T-helper 2 cell (primary cell): ENCODE data around the gene TYSND1.
"Not testable (repeated sequence)": the region's sequence is repeated elsewhere in the genome, so short reads cannot be mapped to it uniquely, and the experiment has no call there.

ENCODE experiments used
- DNase-seq, 5 experiments: peaks; one replicate each; pipeline versions ENCODE4 v3.0.0 to v3.0.0-alpha.2; 2012 to 2022
- total RNA-seq, 2 donors: gene quantifications; one replicate each; lab custom pipeline; 2026; lab: John Stamatoyannopoulos, UW

The TYSND1 gene, protein sequence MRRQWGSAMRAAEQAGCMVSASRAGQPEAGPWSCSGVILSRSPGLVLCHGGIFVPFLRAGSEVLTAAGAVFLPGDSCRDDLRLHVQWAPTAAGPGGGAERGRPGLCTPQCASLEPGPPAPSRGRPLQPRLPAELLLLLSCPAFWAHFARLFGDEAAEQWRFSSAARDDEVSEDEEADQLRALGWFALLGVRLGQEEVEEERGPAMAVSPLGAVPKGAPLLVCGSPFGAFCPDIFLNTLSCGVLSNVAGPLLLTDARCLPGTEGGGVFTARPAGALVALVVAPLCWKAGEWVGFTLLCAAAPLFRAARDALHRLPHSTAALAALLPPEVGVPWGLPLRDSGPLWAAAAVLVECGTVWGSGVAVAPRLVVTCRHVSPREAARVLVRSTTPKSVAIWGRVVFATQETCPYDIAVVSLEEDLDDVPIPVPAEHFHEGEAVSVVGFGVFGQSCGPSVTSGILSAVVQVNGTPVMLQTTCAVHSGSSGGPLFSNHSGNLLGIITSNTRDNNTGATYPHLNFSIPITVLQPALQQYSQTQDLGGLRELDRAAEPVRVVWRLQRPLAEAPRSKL
- total RNA-seq, result 25.9 to 38.2 reads per million in 2 donors

DNA sequence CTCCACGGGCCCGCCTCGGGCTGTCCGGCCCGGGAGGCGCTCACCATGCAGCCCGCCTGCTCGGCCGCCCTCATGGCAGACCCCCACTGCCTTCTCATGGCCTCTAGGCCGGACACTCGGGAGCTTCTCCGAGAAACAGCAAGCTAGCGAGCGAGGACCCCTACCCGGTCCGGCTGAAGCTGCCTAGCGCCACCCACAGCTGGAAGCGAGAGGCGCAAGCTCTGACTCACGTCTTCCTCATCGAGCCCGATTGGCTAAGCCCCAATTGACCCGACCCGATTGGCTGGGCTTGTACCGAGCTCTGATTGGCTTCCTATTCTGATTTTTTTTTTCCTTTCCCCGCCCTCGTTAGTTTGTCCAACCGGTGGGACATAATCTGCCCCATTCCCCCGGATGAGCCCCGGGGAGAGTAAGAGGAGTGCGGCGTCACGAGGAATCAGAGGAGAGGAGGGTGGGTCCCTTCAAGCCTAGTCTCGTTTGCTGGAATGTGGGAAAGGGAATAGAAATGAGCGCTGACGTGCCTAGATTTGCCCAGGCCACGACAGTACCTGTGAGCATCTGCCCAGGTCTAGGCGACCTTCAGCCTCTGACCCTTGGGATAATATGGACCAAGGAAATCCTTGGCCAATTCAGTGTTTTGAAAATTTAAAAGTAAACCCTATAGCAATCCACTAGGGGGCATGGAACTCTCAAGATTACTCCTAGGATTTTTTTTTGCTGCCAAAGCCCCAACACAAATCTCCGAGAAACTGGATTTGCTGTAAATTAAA lies at the start of gene TYSND1:
Gene TYSND1 (minus strand): TSS at position 212 of the 770 bp plus-strand sequence. CDS start 114 bp downstream, at position 98.
- DNase-seq, result peak; percentile 73 to 96 (median 88)

DNA sequence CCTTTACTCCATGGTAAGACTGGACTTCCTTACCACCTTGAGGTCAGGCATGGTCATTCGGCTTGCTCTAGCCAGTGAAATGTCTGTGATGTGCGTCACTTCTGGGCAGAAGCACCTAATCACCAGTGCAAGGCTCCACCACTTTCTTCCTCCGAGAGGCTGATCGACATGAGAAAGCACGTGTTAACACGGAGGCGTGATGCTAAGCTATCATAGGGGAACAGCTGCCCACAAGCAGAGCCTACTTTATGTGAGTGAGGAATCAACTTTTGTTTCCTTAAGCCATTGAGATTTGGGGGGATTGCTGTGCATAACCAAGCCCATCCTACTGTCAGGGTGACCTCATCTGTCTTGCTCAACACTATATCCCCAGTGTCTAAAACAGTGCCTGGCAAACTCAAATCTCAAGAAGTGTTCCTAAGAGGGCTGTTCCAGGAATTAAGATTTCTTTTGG lies 46.9 kb upstream of the TYSND1 start:
- no peak for DNase-seq

DNA sequence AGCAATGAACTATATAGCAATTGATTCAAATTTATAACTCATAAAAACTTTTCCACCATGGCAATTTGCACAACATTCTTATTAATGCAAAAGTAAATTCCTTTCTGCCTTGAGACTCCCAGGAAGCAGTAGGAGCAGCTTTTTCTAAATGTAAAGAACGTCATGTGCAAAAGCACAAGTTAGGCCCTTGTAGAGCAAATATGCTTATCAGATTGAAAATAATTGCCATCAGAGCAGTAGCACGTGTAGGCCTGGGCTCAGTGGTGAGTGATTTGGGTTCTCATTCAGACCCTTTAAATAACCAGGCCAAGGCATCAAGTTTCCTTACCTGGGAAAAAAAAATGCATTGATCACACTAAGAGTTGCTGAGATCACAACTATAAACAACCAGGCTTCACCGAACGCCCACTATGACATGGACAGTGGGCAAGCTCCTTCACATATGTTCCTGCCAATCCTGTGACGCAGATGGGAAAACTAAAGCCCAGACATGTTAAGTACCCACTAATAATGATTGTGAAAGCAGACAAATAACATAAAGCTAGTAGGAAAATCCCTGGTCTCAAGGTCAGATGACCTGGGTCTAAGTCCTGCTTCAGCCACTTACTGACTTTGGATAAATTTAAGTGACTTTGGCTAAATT lies 45.9 kb upstream of the TYSND1 start:
- DNase-seq, result no peak

DNA sequence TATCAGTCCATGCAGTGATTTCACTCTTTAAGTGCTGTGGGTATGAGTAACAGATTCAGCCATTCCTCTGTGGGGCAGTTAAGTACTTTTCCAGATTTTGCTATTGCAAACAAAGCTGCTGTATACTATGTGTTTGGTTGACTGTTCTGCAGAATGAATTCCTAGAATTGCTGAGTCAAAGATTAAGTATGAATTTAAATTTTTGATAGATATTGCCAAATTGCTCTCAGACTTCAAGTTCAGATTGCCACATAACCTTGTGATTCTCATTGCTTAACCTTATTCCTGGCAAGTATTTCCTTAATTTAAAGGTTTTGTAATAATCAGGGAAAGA lies 45.4 kb upstream of the TYSND1 start:
- peak in 1 of 5 experiments; percentile 27 for DNase-seq

DNA sequence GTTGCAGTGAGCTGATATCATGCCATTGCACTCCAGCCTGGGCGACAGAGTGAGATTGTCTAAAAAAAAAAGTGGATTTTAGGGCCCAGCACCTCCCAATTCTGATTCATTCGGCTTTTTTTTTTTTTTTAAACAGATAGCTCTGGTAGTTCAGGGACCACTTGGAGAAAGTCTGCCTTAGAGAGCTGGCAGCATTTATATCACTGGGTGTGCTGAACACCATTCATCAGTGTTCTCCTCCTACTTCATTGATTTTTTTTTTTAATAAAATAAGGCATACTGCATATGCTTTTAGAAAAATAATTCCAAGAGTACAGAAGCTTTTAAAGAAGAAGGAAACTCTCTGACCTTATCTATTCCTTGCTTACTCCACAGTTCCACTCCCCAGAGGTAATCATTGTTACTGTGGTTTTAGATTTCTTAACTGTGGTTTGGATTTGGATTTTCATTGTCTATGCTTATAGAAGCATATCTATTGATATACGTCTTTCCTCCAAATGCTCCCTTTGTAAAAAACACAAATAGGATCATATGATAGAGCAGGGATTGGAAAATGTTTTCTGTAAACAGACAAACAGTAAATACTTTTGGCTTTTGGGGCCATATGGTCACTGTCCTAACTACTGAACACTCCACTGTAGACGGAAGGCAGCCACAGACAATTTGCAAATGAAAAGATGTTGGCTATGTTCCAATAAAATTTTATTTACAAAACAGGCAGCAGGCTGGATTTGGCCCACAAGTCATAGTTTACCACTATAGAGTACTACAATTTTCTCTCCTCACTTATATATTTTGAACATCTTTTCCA lies 44.9 kb upstream of the TYSND1 start:
- no peak for DNase-seq

DNA sequence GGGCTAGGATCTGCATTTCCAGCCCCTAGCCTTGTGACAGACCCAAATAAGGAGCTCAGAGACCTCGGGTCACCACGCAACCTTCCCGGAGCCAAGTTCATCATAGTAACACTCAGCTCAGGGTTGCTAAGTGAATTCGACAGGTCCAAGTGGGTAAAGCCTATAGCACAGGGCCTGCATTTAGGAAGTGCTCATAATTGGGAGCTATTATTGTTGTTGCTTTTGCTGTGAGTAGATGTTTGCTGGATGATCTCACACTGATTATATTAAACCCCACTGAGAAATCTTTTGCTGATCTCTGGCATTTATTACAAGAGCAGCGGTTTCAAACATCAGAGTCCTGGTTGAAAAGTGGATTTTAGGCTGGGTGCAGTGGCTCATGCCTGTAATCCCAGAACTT lies 44.1 kb upstream of the TYSND1 start:
- DNase-seq, result no peak

DNA sequence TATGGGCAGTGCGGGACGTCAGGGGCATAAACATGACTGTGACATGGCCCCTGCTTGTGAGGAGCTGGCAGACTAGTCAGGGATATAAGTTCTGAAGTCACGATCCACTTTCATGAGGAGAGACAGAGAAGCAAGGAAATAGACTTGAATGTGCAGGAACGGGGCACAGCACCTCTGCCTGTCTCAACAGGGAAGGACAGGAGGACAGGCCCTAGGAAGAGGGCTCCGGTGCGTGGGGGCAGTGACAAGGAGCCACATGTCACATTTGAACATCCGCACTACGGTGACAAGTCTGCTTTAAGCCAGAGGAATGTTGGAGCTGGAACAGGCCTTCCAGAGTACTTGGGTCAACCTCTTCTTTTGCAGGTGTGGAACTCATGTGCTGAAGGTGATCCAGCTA lies 43.6 kb upstream of the TYSND1 start:
- no peak for DNase-seq

DNA sequence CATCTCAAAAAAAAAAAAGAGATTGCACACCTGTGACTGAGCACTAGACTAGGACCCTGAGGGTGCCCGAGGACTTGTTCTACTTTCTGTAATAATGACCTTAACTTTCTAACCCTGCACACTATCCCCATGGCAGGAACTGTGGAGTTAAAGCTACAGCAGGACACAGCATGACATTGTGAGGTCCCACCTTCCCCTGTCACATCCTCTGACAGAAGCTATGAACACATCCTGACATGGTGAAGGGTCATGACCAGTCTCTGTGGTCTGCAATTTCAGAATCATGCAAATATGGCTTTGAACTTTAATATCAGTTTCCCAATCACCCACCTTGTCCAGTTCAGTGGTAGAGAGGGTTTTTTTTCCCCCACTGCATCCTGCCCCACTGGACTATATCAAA lies 42.3 kb upstream of the TYSND1 start:
- no peak for DNase-seq

DNA sequence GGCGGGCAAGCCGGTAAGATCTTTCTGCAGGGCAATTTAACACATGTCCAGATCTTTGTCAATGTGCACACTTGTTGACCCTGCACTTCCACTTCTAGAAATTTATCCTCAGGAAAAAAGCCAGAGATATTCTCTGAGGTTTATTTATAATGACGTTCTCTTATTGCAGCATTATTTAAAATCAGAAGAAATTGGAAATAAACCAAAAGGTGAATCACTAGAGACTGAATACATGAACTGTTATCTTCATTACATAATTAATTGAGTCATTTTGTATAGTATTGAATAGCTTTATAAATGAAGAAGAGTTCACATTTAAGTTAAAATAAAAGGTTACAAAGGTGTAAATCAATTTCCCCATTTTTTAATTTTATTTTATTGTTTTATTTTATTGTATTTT lies 40.1 kb upstream of the TYSND1 start:
- DNase-seq, result no peak

DNA sequence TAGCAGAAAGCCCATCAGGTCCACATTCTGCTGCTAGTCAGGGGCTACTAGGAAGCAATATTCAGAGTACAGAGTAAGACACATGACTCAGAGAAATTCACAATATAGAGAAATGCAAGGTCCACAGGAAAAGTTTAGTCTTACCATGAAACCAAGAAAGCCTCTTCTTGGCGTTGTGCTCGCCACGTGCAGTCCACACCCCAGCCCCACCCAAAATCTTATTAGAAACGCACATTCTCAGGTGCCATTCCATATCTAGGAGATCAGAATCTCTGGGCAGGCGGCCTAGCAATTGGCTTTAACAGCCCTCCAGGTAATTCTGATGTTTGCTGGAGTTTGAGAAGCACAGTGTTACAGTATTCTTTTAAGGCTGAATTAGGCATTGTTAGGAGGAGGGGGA lies 39.6 kb upstream of the TYSND1 start:
- DNase-seq, result no peak

DNA sequence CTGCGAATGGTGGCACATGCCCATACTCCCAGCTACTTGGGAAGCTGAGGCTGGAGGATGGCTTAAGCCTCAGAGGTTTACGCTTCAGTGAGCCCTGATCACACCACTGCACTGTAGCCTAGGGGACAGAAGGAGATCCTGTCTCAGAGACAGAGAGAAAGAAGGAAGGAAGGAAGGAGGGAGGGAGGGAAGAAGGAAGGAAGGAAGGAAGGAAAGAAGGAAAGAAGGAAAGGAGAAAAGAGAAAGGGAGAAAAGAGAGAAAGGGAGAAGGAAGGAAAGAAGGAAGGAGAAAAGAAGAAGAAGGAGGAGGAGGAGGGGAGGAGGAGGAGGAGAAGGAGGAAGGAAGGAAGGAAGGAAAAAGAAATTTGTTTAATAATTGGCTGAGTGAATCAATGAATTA lies 36.8 kb upstream of the TYSND1 start:
- DNase-seq, result no peak

DNA sequence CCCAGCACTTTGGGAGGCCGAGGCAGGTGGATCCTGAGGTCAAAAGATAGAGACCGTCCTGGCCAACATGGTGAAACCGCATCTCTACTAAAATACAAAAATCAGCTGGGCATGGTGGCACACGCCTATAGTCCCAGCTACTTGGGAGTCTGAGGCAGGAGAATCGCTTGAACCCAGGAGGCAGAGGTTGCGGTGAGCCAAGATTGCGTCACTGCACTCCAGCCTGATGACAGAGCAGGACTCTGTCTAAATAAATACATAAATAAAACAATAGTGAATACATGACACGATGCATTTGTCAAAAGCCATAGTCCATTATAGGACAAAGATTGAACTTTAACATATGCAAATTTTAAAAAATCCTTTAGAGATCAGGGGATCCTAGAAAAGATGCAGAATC lies 32.7 kb upstream of the TYSND1 start:
- DNase-seq, result not testable (repeated sequence)

DNA sequence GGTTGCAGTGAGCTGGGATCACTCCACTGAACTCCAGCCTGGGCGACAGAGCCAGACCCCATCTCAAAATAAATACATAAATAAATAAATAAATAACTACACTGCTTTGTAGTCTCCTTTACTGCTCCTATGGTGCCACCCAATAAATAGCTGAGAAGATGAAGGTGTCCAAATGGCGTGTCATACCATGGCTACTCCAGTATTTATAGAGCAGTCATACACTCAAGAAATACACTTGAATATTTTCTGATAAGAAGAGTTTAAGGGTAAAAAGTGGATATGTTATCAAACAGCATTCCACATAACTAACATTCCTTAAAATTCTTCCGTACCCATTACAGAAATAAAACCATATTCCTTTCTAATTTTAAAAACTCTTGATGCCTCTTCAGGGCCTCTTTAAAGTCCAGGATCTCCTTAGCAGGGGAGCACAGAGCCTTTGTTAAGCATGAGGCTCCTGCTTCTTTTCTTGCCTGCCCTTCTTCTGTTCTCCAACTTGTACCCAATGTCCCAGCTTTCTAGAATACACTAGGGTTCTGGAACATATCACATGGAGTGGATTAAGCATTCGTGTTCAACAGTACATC lies 31.7 kb upstream of the TYSND1 start:
- DNase-seq, result no peak

DNA sequence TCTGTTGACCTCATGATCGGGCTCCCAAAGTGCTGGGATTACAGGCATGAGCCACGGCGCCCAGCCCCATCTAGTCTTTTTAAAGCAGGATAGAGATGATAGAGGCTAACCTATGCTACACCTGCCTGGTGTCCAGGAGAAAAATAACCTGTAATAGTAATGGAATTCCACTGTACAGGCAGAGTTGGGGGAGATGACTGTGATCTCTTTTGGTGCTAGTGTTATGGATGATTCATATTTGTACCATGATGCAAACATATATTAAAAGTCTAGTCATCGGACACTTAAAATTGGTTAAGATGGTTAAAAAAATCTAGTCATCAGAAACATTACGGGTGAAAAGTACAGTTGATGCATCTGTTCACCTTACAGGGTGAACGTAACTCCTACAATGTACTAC lies 29.9 kb upstream of the TYSND1 start:
- no peak for DNase-seq

DNA sequence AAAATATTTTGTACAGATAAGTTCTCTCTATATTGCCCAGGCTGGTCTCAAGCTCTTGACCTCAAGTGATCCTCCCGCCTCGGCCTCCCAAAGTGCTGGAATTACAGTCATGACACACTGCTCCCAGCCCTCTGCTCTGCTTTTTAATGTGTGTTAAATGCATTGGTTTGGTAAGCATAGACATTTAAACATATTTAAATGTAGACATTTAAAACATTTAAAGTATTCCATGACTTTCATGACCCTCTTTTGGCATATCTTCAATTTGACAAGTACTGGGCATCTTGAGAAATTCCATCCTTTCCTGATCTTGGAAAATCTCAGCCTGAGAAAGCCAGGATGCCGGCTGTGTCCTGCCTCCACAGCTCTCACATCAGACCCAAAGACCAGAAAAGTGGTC lies 29.0 kb upstream of the TYSND1 start:
- no peak for DNase-seq

DNA sequence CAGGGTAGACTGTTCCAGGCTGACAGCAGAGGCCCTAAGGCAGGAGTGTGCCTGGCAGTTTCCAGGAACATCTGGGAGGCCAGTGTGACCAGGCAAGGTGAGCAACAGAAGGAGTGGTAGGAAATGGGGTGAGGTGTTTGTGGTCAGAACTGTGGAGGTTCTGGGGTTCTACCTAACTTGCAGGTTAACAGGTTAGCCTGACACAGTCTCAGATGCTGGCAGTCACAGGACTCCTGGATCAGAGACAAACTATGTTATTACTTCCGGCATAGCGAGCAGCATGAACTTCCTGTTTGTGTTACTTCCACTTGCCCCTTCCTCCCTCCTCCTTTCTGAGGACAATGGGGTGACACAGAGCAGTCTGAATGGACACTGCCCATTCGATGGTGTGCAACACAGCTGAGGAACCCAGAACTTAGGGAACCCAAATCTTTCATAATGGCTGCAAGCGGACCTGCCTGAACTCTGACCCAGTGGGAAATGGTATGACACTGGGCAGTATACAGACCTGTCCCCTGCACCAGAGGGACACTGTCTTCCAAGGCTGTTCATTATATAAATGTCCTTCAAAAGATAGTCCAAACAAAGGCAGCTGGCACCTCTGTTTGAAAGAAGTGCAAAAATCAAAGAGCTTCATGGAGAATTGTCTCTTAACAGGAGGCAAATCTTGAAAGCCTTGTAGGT lies 27.7 kb upstream of the TYSND1 start:
- DNase-seq, result peak in 2 of 5 experiments; percentile 65 to 79

DNA sequence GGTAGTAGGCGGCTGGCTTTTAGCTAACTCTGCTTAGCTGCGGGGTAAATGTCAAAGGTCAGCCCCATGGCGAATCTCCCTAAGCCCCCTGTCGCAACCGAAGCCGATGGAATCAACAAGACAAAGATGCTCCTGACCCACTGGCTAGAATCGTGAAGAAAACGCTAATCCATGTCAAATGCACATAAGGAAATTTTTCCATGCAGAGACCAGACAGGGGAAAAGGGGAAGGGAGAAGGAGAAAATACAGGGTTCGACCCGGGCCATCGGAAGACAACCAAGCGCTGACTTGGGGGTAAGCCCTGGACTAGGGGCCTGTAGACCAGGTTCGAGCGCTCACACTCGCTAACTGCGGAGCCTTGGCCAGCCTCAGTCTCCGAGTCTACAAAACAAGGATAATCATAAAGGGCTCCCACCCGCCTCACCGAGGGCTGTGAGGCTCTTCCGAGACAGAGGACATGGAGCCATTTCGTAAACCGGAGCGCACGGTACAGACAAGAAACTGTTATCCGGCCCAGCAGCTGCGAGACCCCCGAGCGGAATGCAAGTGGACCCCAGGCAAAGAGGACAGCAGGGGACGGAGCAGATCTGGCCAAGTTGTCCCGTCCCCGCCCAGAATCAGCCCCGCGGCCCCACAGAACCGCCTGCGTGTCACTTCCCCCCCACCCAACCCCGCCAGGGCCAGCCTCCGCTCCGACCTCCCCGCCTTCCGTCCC lies 23.3 kb upstream of the TYSND1 start:
- DNase-seq, result peak in 1 of 5 experiments; percentile 54

DNA sequence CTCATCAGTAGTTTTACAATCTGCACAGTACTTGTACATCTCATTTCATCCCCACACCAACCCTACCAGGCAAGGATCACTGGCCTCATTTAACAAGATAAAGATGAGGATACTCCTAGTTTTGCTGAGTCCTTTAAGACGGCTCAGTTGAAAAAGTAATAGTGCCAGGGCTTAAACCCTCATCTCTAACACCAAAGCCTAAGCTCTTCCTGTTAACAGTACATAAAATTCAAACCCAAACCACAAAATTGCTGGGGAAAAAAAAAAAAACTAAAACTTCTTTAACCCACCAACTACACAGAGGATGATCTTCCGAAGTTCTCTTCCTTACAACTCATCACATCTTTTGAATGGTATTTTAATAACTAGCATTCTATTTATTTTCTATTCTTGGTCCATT lies 22.5 kb upstream of the TYSND1 start:
- peak in 2 of 5 experiments; percentile 55 to 69 for DNase-seq

DNA sequence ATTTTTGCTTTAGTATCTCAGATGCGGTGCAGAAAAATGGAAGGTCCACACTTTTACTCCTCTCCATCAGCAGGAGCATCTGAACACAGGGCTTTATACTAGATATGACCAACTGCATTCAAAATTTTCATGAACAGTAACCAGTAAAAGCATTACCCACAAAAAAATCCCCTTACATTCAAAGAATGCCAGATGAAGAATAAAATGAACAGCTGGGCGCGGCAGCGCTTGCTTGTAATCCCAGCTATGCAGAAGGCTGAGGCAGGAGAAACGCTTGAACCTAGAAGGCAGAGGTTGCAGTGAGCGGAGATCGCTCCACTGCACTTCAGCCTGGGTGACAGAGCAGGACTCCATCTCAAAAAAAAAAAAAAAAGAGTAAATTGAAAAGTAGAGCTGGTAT lies 20.7 kb upstream of the TYSND1 start:
- DNase-seq, result no peak

DNA sequence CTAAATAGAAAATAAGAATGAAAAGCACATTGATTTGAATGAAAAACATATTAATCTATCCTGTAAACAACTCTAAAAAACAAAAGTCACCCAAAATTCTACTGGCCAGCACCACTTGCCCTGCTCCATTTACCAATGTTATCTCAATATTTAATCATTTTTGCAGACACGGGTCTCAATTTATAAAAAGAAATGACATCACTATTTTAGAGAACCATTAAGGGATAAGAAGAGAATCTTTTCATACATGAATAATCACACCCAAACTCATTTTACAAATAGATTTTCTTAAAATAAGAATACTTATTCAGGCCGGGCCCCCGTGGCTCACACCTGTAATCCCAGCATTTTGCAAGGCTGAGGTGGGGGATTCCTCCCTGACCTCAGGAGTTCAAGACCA lies 19.9 kb upstream of the TYSND1 start:
- no peak for DNase-seq

DNA sequence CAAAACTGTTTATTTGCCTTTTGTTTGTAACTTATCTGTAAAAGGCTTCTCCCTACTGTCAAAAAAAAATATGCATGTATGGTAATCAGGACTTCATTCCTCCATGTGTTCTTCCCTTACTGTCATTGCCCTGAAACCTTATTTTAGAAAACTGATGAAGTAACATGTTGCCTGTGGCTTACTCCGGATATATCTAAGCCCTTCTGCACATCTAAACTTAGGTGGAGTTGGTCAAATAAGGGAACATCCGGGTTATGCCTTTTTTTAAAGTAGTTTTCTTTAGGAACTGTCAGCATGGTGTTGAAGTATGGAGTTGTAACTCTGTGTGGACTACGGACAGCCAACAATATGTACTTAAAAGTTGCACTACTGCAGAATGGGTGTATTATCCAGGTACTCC lies 17.7 kb upstream of the TYSND1 start:
- DNase-seq, result peak in 1 of 5 experiments; percentile 19
